GM06990 (cell line): Measurements from ENCODE around the gene ADAT1.
A peak's percentile ranks its signal among the peaks of the same experiment; 100 is the strongest.
"Not testable (repeated sequence)": the region's sequence is repeated elsewhere in the genome, so short reads cannot be mapped to it uniquely, and the experiment has no call there.

ENCODE experiments used
- DNase-seq: peaks from one replicate; pipeline ENCODE4 v3.0.0-alpha.2; 2011; ENCODE audit not compliant: insufficient read length; ENCODE audit errors: extremely low read depth
- H3K27me3 ChIP-seq: replicated peaks from 2 replicates; pipeline ENCODE4 v1.6.0; 2011; ENCODE audit warnings: low read length; ENCODE audit not compliant: control insufficient read depth, insufficient read depth
- H3K36me3 ChIP-seq: 2 replicates; pipeline ENCODE4 v1.5.1; 2011; ENCODE audit warnings: low read length; ENCODE audit not compliant: control insufficient read depth, insufficient read depth
- H3K4me3 ChIP-seq: replicated peaks from 2 replicates; pipeline ENCODE4 v1.5.1; 2011; ENCODE audit warnings: low read depth, mild to moderate bottlenecking, control low read depth, low read length
- CTCF ChIP-seq: IDR thresholded peaks from 2 replicates; pipeline ENCODE4 v1.5.1; 2011; ENCODE audit warnings: low read length, control low read depth, mild to moderate bottlenecking, inconsistent platforms; ENCODE audit not compliant: insufficient read depth, poor library complexity, severe bottlenecking

Gene ADAT1

GRCh38 chr16:75593308-75593707, 29.8 kb downstream of the ADAT1 start:
- no peaks in the 10 kb centered on the region for H3K27me3 ChIP-seq
- H3K4me3 ChIP-seq, result no peak overlapping the region
- TF ChIP-seq CTCF, result no peak
- H3K36me3 ChIP-seq, result peaks cover 1% of the 10 kb centered on the region; the same call in 1 of the 2 replicates
- no peak for DNase-seq

- not testable (repeated sequence) for DNase-seq, H3K27me3 ChIP-seq, H3K36me3 ChIP-seq, H3K4me3 ChIP-seq
Measured at GRCh38 chr16:75591927-75592326, 31.2 kb downstream of the ADAT1 start.

GRCh38 chr16:75590920-75591843, 31.9 kb downstream of the ADAT1 start:
- Histone ChIP-seq H3K36me3 (no peaks in the 10 kb centered on the region; the same call in none of the 2 replicates), H3K4me3 (no peak overlapping the region), H3K27me3 (no peaks in the 10 kb centered on the region)
- no peak for TF ChIP-seq CTCF
- DNase-seq, result no peak

- no peak for DNase-seq
- Histone ChIP-seq H3K4me3 (no peak overlapping the region), H3K27me3 (no peaks in the 10 kb centered on the region), H3K36me3 (no peaks in the 10 kb centered on the region; the same call in none of the 2 replicates)
- TF ChIP-seq CTCF, result no peak
Measured at GRCh38 chr16:75589306-75589705, 33.8 kb downstream of the ADAT1 start.

- no peak overlapping the region for H3K4me3 ChIP-seq
- H3K36me3 ChIP-seq, result no peaks in the 10 kb centered on the region; the same call in 1 of the 2 replicates
- no peaks in the 10 kb centered on the region for H3K27me3 ChIP-seq
- DNase-seq, result no peak
- TF ChIP-seq CTCF, result no peak
Measured at GRCh38 chr16:75588716-75589115, 34.4 kb downstream of the ADAT1 start.

- no peak for TF ChIP-seq CTCF
- Histone ChIP-seq H3K27me3 (no peaks in the 10 kb centered on the region), H3K36me3 (no peaks in the 10 kb centered on the region; the same call in 1 of the 2 replicates), H3K4me3 (no peak overlapping the region)
- DNase-seq, result peak; percentile 18
Measured at GRCh38 chr16:75584108-75584507, 39.0 kb downstream of the ADAT1 start.
